OCI-LY1 (cell line): Measurements from ENCODE around the gene ZMIZ1.

Source experiments
- EZH2 ChIP-seq: fragments of 200-600 bp; sonication (generic), shearing (Covaris generic); IDR thresholded peaks from 2 replicates; pipeline ENCODE4 v1.8.0; 2017; ENCODE audit warnings: borderline replicate concordance, mixed run types, mild to moderate bottlenecking, antibody characterized with exemption, low read length, moderate library complexity, mixed read lengths
- TF ChIP-seq, protein P1 (sequence below): fragments of 200-600 bp; sonication (generic), shearing (Covaris generic); IDR thresholded peaks from 2 replicates; pipeline ENCODE4 v1.5.1; 2017; ENCODE audit warnings: mild to moderate bottlenecking, antibody characterized with exemption, low read length, moderate library complexity, mixed read lengths

DNA sequence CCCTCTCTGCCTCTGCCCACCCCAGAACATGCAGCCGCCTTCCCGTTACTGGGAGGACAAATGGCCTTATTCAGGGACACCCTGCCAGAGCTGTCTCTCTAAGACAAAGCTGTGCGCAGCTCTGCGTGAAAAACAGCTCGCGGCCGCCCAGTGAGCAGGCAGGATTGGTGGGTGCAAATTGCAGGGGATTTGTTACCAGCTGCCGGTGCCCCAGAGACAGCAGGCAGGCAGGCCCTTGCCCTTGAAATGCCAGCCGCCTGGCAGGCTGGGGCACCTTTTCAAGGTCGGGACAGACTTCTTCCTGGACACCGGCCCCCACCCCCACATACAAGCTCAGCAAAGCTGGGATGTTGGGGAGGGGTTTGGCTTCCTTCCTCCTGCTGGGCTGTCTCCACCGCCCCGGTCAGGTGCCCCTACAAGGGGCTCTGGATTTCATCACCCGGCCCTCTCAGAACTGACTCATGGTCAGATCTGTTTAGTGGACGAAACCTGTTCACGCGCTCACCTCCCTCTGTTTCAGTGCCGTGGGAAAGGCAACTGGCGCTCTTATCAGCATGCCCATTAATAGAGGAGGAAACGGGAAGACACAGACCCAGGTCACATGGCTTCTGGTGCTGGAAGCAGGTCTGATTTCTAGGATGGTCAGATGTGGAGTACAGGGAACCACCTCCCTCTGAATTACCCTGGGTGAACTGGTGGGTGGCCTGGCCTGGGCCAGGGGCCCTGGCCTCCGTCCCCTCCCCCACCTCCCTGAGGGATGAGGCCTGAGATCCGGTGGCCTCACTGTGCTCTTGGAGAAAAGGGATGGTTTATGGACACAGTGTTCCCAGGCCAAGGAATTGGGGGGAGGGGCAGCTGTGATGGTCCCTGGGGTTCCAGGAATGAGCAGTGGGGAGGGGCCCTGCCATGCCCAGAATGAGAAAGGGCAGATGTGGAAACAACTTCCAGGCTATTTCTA, 154.6 kb downstream of the ZMIZ1 start:
- no peak for TF ChIP-seq EZH2
- TF ChIP-seq, protein P1, sequence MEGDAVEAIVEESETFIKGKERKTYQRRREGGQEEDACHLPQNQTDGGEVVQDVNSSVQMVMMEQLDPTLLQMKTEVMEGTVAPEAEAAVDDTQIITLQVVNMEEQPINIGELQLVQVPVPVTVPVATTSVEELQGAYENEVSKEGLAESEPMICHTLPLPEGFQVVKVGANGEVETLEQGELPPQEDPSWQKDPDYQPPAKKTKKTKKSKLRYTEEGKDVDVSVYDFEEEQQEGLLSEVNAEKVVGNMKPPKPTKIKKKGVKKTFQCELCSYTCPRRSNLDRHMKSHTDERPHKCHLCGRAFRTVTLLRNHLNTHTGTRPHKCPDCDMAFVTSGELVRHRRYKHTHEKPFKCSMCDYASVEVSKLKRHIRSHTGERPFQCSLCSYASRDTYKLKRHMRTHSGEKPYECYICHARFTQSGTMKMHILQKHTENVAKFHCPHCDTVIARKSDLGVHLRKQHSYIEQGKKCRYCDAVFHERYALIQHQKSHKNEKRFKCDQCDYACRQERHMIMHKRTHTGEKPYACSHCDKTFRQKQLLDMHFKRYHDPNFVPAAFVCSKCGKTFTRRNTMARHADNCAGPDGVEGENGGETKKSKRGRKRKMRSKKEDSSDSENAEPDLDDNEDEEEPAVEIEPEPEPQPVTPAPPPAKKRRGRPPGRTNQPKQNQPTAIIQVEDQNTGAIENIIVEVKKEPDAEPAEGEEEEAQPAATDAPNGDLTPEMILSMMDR: no peak
